GM12878 (cell line): ENCODE data around the gene RGN. TPM values are rescaled to one million over a fixed set of nuclear protein-coding genes. Genes with fewer than 3 reads are reported as not detected.

Source experiments
- CEBPZ ChIP-seq: fragments of 150-350 bp; IDR thresholded peaks from 2 replicates; pipeline ENCODE4 v1.6.1; 2016; ENCODE audit warnings: low read depth, low read length
- CHD2 ChIP-seq: IDR thresholded peaks from 2 replicates; pipeline ENCODE4 v1.6.1; 2011; ENCODE audit warnings: low read depth, low read length, improper control_type of control experiment, borderline replicate concordance
- CHD4 ChIP-seq: fragments of 200-600 bp; sonication (generic); IDR thresholded peaks from 2 replicates; pipeline ENCODE4 v1.6.1; 2016; ENCODE audit warnings: mild to moderate bottlenecking
- EGR1 ChIP-seq, 2 experiments: IDR thresholded peaks; 1 replicate in 1 of 2; 2 replicates in 1 of 2; pipeline ENCODE4 v1.6.1; 2011 to 2012; ENCODE audit warnings: low read depth in 2 of 2, low read length in 2 of 2, borderline replicate concordance in 1 of 2, mild to moderate bottlenecking in 1 of 2, moderate library complexity in 1 of 2
- GABPA ChIP-seq: IDR thresholded peaks from 2 replicates; pipeline ENCODE4 v1.6.1; 2014; ENCODE audit warnings: antibody characterized with exemption, low read depth, mild to moderate bottlenecking, inconsistent platforms
- IRF3 ChIP-seq: fragments of 450-650 bp; IDR thresholded peaks from 2 replicates; pipeline ENCODE4 v1.6.1; 2014; ENCODE audit warnings: mild to moderate bottlenecking
- JUND ChIP-seq: IDR thresholded peaks from 2 replicates; pipeline ENCODE4 v1.6.1; 2012; ENCODE audit warnings: low read depth, mild to moderate bottlenecking, low read length, improper control_type of control experiment, moderate library complexity
- MLLT1 ChIP-seq: fragments of 450-650 bp; IDR thresholded peaks from 2 replicates; pipeline ENCODE4 v1.6.1; 2016; ENCODE audit warnings: mild to moderate bottlenecking
- MXI1 ChIP-seq: fragments of 150-350 bp; IDR thresholded peaks from 2 replicates; pipeline ENCODE4 v1.6.1; 2011; ENCODE audit warnings: low read depth, mild to moderate bottlenecking, inconsistent platforms, low read length, improper control_type of control experiment
- NBN ChIP-seq: fragments of 450-650 bp; IDR thresholded peaks from 2 replicates; pipeline ENCODE4 v1.6.1; 2016
- NFYA ChIP-seq: IDR thresholded peaks from 2 replicates; pipeline ENCODE4 v1.6.1; 2011; ENCODE audit warnings: low read depth, mild to moderate bottlenecking, low read length, improper control_type of control experiment, borderline replicate concordance
- PKNOX1 ChIP-seq: fragments of 450-650 bp; IDR thresholded peaks from 2 replicates; pipeline ENCODE4 v1.6.1; 2016; ENCODE audit warnings: mild to moderate bottlenecking
- POLR2A ChIP-seq: IDR thresholded peaks from 2 replicates; pipeline ENCODE4 v1.6.1; 2011; ENCODE audit warnings: low read depth, mild to moderate bottlenecking, low read length
- RCOR1 ChIP-seq: conservative IDR thresholded peaks from 2 replicates; pipeline ENCODE4 v1.6.1; 2012; ENCODE audit warnings: low read depth, low read length, improper control_type of control experiment
- RUNX3 ChIP-seq: IDR thresholded peaks from 2 replicates; pipeline ENCODE4 v1.6.1; 2012; ENCODE audit warnings: low read length, inconsistent platforms
- SUZ12 ChIP-seq: fragments of 200-600 bp; sonication (generic); IDR thresholded peaks from one replicate; pipeline ENCODE4 v1.6.1; 2018; ENCODE audit warnings: antibody characterized with exemption, mild to moderate bottlenecking; ENCODE audit not compliant: unreplicated experiment
- TAF1 ChIP-seq: IDR thresholded peaks from 2 replicates; pipeline ENCODE4 v1.6.1; 2011; ENCODE audit warnings: mild to moderate bottlenecking, low read depth, low read length, borderline replicate concordance
- USF1 ChIP-seq: IDR thresholded peaks from 2 replicates; pipeline ENCODE4 v1.6.1; 2011; ENCODE audit warnings: borderline replicate concordance, low read depth, mild to moderate bottlenecking, moderate library complexity, mixed read lengths, low read length; ENCODE audit not compliant: insufficient read depth; ENCODE audit errors: extremely low read length
- ZNF207 ChIP-seq: fragments of 450-650 bp; IDR thresholded peaks from 2 replicates; pipeline ENCODE4 v1.6.1; 2014; ENCODE audit warnings: antibody characterized with exemption, mild to moderate bottlenecking, borderline replicate concordance
- ZZZ3 ChIP-seq: IDR thresholded peaks from 2 replicates; pipeline ENCODE4 v1.6.1; 2011; ENCODE audit warnings: low read depth; ENCODE audit not compliant: control insufficient read depth, insufficient read length
- polyA plus RNA-seq, 11 experiments: library from polyadenylated mRNA; depleted of rRNA in 4 of 11; unstranded in 6 of 11; stranded (reverse) in 5 of 11; fragments of >200 nt; fragmentation: Nextera tagmentation in 4 of 11; fragmentation: Illumina TruSeq in 1 of 11; extraction: Ambion mirVana in 4 of 11; extraction: Trizol in 1 of 11; gene quantifications; 1 replicate in 1 of 11; 2 replicates in 10 of 11; pipeline versions ENCODE4 v1.2.1 to v1.2.3, GENCODE V29; 2011 to 2016; ENCODE audit warnings: inconsistent platforms in 2 of 11, missing spikeins in 2 of 11, low read depth in 1 of 11
- total RNA-seq, 4 experiments: library from RNA; depleted of rRNA in 3 of 4; stranded (reverse); fragments of >200 nt in 3 of 4; fragmentation: Illumina TruSeq in 1 of 4; extraction: Trizol in 1 of 4; gene quantifications; 2 replicates each; pipeline versions ENCODE4 v1.2.1 to v1.2.3, GENCODE V29; 2013 to 2021

RGN gene
- total and polyA plus RNA-seq, 10 of the 15 experiments (the other 5 are each of a cell fraction or from before 2014, with no cell fraction given) = 0.15 TPM; not detected in 9

GRCh38 chrX:47129157-47129898, 51.1 kb downstream of the RGN start (continued):
- TF ChIP-seq MXI1 = no peak
- TF ChIP-seq IRF3 = peak; percentile 89
- TF ChIP-seq CHD2 = peak; percentile 94
- TF ChIP-seq RUNX3 = 0 out of 2 replicates have a peak, but pooled peaks have one; percentile 7
- TF ChIP-seq GABPA = peak; percentile 68; the same call in 1 of the 2 replicates
- no peak for TF ChIP-seq MLLT1
- no peak for TF ChIP-seq USF1
- TF ChIP-seq TAF1 = peak; percentile 88; the same call in 1 of the 2 replicates
- TF ChIP-seq NBN = peak; percentile 73
- TF ChIP-seq EGR1 (IDR thresholded peaks at IDR 0.05; ENCODE audit: borderline replicate concordance in 1 of 2, low read depth in 2 of 2, low read length in 2 of 2) = no peak
- peak; percentile 85 for TF ChIP-seq POLR2A
- no peak for TF ChIP-seq CHD4
- TF ChIP-seq SUZ12 = no peak
- no peak for TF ChIP-seq RCOR1
- TF ChIP-seq ZNF207 = peak; percentile 40; the same call in 1 of the 2 replicates
- no peak for TF ChIP-seq JUND
- TF ChIP-seq CEBPZ = peak; percentile 93
- TF ChIP-seq NFYA = peak; percentile 75
- peak; percentile 99 for TF ChIP-seq PKNOX1
- TF ChIP-seq ZZZ3 = no peak
